HepG2 (cell line): ENCODE measurements around the gene C11orf54.

Experiments
- JUN ChIP-seq: sonication (generic); formaldehyde crosslinking; IDR thresholded peaks from 2 replicates; pipeline ENCODE4 v1.4.0; 2020; ENCODE audit warnings: mild to moderate bottlenecking, missing genetic modification reagents
- JUND ChIP-seq: sonication (generic); formaldehyde crosslinking; IDR thresholded peaks from 2 replicates; pipeline ENCODE4 v1.8.0; 2022; ENCODE audit warnings: mild to moderate bottlenecking, missing genetic modification reagents
- NRL ChIP-seq: sonication (generic); formaldehyde crosslinking; IDR thresholded peaks from 2 replicates; pipeline ENCODE4 v1.5.0; 2020; ENCODE audit warnings: missing genetic modification reagents, mild to moderate bottlenecking, moderate library complexity, borderline replicate concordance
- POLR2A ChIP-seq, 2 experiments: IDR thresholded peaks; 2 replicates each; pipeline ENCODE4 v1.6.1; 2011; ENCODE audit warnings: low read depth in 2 of 2, low read length in 2 of 2, mild to moderate bottlenecking in 1 of 2, moderate library complexity in 1 of 2; ENCODE audit not compliant: insufficient read depth in 1 of 2
- RORA ChIP-seq: sonication (generic); formaldehyde crosslinking; IDR thresholded peaks from 2 replicates; pipeline ENCODE4 v1.5.0; 2020; ENCODE audit warnings: mild to moderate bottlenecking, missing genetic modification reagents, moderate library complexity
- ZBTB49 ChIP-seq: sonication (generic); formaldehyde crosslinking; IDR thresholded peaks from 2 replicates; pipeline ENCODE4 v1.4.0; 2020; ENCODE audit warnings: missing genetic modification reagents, borderline replicate concordance
- ZBTB7B ChIP-seq: sonication (generic); formaldehyde crosslinking; IDR thresholded peaks from 2 replicates; pipeline ENCODE4 v1.4.0; 2020; ENCODE audit warnings: missing genetic modification reagents
- ZNF773 ChIP-seq: sonication (generic); formaldehyde crosslinking; IDR thresholded peaks from 2 replicates; pipeline ENCODE4 v1.4.0; 2020; ENCODE audit warnings: missing genetic modification reagents, borderline replicate concordance

- TF ChIP-seq JUND (CRISPR knock-in tag) (no peak), POLR2A (IDR thresholded peaks at IDR 0.05; ENCODE audit: insufficient read depth in 1 of 2, low read depth in 2 of 2, low read length in 2 of 2) (no peak), ZBTB7B (CRISPR knock-in tag) (no peak), RORA (no peak), ZNF773 (no peak), ZBTB49 (no peak), JUN (CRISPR knock-in tag) (no peak), NRL (no peak)
Measured at GRCh38 chr11:93746101-93746500, 4.6 kb downstream of the C11orf54 start.
